SJSA1 (cell line): ENCODE results near the gene ZNF423. TPM values are rescaled to one million over a fixed set of nuclear protein-coding genes. Genes with fewer than 3 reads are reported as not detected.

ENCODE experiments used
- DNase-seq, 2 experiments: peaks; one replicate each; pipeline ENCODE4 v3.0.0-alpha.2; 2015 to 2020; ENCODE audit warnings: low spot score in 2 of 2, low read depth in 1 of 2
- H3K27ac ChIP-seq: fragments of 250-450 bp; sonication (Bioruptor Pico); 2 replicates; pipeline ENCODE4 v1.5.1; 2020; ENCODE audit warnings: mild to moderate bottlenecking, moderate library complexity
- H3K27me3 ChIP-seq: fragments of 250-450 bp; sonication (Bioruptor Pico); replicated peaks from 2 replicates; pipeline ENCODE4 v1.5.1; 2020; ENCODE audit warnings: mild to moderate bottlenecking, moderate library complexity
- H3K36me3 ChIP-seq: fragments of 250-450 bp; sonication (Bioruptor Pico); 2 replicates; pipeline ENCODE4 v1.5.1; 2020; ENCODE audit warnings: mild to moderate bottlenecking
- H3K4me1 ChIP-seq: fragments of 250-450 bp; sonication (Bioruptor Pico); replicated peaks from 2 replicates; pipeline ENCODE4 v1.6.1; 2021; ENCODE audit warnings: mild to moderate bottlenecking
- H3K4me3 ChIP-seq: fragments of 250-450 bp; sonication (Bioruptor Pico); 2 replicates; pipeline ENCODE4 v1.5.1; 2020; ENCODE audit warnings: mild to moderate bottlenecking
- H3K9me3 ChIP-seq: fragments of 250-450 bp; sonication (Bioruptor Pico); replicated peaks from 2 replicates; pipeline ENCODE4 v1.5.1; 2020; ENCODE audit warnings: mild to moderate bottlenecking
- total RNA-seq: library from RNA; depleted of rRNA; stranded (reverse); fragments of >200 nt; shearing (Covaris generic); gene quantifications from 2 replicates; pipeline ENCODE4 v1.2.3, GENCODE V29; 2014

ZNF423 gene
- total RNA-seq, 1 experiment from 2014 or later = 5.4 TPM

DNA sequence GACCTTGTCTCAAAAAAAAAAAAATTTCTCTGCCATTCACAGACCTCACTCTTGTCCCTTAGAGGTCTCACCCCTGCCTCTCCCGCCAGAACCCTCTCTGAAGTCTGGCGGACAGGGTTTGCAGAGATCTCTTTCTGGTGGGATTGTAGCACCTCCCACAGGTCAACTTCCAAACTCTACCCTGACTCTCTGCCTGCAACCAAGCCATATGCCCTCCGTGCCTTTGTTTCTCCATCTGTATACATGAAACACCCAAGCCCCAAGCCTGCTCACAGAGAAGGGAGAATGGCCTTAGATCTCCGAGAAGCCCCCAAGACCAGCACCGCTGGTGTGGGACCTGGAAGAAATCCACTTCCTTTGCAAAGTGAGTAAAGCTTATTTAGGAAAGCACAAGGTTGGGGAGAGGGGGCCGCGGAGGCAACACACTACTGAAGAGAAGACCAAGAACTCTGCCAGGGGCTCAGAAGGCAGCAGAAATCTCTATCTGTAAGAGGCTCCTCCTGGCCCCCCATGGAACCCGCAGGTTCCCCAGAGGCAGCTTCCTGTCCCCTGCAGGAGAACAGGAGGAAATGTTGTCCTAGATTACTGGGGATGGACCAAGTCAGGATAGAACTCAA lies 262.4 kb downstream of the ZNF423 start:
- no peak overlapping the region for H3K4me3 ChIP-seq
- H3K9me3 ChIP-seq = no peaks in the 10 kb centered on the region
- peak in 1 of 2 experiments; percentile 27 for DNase-seq
- no peaks in the 10 kb centered on the region for H3K27me3 ChIP-seq
- no peaks in the 10 kb centered on the region for H3K36me3 ChIP-seq
- H3K27ac ChIP-seq = no peak overlapping the region
- H3K4me1 ChIP-seq = no peaks in the 10 kb centered on the region

DNA sequence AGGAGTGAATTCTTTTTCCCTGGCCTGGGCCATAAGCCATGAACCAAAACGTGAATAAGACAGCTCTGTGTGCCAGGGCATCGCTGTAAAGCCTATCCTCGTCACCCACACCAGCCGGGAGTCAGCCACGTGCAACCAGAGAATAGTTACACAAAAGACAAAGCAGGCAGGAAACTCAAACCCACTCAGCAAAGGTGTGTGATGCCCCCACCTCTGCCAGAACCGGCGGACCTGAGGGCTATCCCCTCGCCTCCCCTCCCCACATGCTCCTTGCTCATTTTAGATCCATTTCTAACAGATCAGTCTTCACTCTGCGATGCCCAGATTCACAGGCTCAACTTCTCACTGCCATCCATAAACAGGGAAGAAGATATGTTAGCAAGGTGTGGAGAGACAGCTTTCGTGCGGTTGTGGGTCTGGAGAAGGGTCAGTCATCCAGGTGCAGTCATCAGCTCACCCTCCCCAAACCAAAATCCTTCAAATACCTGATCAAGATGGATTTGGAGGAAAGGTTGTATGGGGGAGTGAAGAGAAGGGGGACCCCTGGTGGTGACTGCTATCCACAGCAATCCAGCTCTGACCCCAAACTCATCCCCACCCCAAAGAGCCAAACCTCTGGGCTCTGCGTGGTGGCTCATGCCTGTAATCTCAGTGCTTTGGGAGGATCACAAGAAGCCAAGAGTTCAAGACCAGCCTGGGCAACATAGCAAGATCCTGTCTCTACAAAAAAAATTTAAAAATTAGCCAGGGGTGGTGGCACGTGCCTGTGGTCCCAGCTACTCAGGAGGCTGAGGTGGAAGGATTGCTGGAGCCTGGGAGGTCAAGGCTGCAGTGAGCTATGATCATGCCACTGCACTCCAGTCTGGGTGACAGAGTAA lies 263.1 kb downstream of the ZNF423 start:
- no peak overlapping the region for H3K27ac ChIP-seq
- peak; percentile 34 to 44 for DNase-seq
- no peaks in the 10 kb centered on the region for H3K4me1 ChIP-seq

DNA sequence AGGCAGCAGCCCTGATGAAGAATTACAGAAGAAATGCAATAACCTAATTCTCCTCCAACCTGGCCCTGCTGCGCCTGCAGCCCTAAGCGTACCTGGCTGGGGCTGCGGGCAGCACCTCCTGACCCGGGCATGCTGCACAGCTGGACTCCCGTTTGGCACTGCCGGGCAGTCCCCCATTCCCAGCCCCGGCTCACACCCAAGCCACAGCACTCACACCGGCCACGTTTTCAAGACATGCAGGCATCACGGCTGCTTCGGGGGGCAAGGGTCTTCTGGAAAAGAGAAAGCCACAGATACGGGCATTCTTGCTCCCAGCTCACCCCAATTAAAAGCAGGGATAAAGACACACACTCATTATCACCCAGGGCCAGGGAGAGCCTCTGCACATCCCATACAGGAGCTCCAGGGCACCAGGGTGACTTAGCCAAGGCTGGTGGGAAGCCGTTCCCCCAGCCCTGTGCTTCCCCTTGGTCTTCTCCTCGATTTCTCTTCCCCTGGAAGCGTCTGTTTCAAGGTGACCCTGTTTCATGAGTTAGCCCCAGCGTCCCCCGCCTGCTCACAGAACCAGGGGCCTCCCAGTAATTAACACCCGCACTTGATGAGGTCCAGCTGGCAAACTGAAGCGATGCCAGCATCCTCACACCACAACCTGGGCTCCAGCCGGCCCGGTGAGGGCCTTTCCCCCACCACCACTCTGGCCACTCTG lies 265.6 kb downstream of the ZNF423 start:
- Histone ChIP-seq H3K4me3 (no peak overlapping the region), H3K27ac (no peak overlapping the region), H3K4me1 (no peaks in the 10 kb centered on the region), H3K9me3 (no peaks in the 10 kb centered on the region), H3K36me3 (no peaks in the 10 kb centered on the region), H3K27me3 (no peaks in the 10 kb centered on the region)
- peak in 1 of 2 experiments; percentile 28 for DNase-seq

More for the DNA sequence above, 263.1 kb downstream of the ZNF423 start:
- H3K4me3 ChIP-seq = no peak overlapping the region
- H3K36me3 ChIP-seq = no peaks in the 10 kb centered on the region
- H3K9me3 ChIP-seq = no peaks in the 10 kb centered on the region
- no peaks in the 10 kb centered on the region for H3K27me3 ChIP-seq

DNA sequence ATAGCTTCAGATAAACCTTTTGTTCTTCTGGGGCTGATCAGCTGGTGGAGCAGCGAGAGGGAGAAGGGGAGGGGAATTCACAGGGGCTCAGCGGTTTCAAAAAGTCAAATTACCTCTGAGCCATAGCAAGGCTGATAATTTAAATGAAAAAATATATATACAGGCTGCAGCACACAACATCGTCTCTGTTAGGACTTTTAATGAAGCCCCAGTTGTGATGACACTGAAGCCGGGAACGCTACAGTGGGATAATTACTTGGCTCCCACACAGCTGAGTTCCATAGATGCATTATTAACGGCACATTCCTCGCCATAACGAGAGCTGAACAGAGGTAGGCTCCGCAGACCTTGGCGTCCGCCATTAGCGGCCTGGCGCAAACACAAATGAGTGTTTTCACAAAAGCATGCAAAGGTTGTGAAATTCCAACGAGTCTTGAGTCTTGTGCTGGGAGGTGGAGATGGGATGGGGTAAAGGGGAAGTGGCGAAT lies 266.3 kb downstream of the ZNF423 start:
- Histone ChIP-seq H3K9me3 (no peaks in the 10 kb centered on the region), H3K4me3 (no peak overlapping the region), H3K27ac (no peak overlapping the region), H3K27me3 (no peaks in the 10 kb centered on the region), H3K4me1 (peaks cover under 1% of the 10 kb centered on the region; the same call in 1 of the 2 replicates), H3K36me3 (no peaks in the 10 kb centered on the region)
- DNase-seq = peak in 1 of 2 experiments; percentile 12

DNA sequence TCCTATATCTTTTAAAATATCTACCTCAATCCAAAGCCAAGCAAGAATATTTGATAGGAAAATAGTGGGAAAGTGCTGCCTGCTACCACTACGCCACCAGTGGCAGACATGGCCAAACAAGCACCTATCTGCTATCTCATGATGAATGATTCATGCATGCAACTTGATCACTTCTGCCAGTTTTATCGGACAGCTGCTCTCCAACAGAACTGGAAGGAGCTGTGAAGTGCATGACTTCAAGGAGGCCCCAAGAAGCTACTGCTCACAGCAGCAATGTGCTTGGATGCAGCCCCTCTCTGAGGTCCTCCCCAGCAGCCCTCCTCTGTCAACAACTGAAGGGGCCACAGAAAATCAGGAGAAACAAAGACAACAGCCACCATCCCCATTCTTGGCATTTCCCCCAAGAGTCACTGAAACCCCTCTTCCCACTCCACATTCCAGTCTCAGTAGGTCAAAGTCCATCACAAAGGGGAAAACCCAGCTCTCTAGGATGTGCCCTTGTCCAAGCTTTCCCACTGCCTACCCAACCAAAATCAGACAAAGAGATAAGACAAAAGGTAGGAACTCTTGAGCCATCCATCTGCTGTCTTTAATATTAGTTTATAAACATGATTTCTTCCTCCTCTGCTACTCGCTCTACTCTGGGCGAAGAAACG lies 267.1 kb downstream of the ZNF423 start:
- peak in 1 of 2 experiments; percentile 21 for DNase-seq
- Histone ChIP-seq H3K9me3 (no peaks in the 10 kb centered on the region), H3K27ac (no peak overlapping the region), H3K36me3 (no peaks in the 10 kb centered on the region), H3K4me3 (no peak overlapping the region), H3K27me3 (no peaks in the 10 kb centered on the region), H3K4me1 (peaks cover 8% of the 10 kb centered on the region)

DNA sequence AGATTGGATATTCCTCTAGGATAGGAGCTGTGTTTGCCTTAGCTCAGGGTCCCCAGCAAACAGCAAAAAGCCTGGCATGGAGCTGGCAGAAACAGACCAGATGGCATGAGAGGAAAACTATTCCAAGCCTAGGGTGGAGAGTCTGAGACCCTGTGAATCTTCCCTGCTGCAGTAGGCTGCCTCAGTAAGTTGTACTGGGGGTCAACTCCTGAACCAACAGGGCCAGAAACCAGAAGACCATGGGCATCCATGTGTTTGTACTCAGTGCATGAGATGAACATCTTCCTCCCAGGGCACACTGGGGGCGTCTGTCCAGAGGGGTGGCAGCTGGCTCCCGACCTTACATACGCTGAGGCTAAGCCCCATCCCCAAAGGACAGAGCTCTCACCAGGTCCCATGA lies 267.9 kb downstream of the ZNF423 start:
- Histone ChIP-seq H3K4me1 (peaks cover 15% of the 10 kb centered on the region), H3K36me3 (no peaks in the 10 kb centered on the region), H3K4me3 (no peak overlapping the region), H3K27me3 (no peaks in the 10 kb centered on the region), H3K9me3 (no peaks in the 10 kb centered on the region), H3K27ac (no peak overlapping the region)
- DNase-seq = no peak

DNA sequence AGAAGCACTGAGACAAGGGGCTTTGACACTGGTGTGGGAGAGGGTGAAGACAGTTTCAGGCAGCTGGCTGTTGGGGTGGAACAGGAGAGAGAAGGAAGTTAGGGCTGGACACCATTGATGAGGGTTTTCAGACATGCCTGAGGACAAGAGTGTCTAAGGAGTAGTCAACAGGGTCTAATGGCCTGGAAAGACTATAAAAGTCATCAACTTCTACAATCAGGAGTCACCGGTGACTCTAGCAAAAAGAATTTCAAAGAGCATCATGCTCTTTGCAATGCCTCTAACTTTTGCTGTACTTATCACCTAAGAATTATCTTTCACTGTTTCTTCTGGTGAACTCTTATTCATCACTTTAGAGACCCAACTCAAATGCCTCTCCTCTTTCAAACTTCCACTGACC lies 268.4 kb downstream of the ZNF423 start:
- Histone ChIP-seq H3K9me3 (no peaks in the 10 kb centered on the region), H3K4me3 (no peak overlapping the region), H3K36me3 (no peaks in the 10 kb centered on the region), H3K27ac (no peak overlapping the region), H3K4me1 (peaks cover 15% of the 10 kb centered on the region), H3K27me3 (peaks cover 2% of the 10 kb centered on the region; the same call in 1 of the 2 replicates)
- DNase-seq = no peak

DNA sequence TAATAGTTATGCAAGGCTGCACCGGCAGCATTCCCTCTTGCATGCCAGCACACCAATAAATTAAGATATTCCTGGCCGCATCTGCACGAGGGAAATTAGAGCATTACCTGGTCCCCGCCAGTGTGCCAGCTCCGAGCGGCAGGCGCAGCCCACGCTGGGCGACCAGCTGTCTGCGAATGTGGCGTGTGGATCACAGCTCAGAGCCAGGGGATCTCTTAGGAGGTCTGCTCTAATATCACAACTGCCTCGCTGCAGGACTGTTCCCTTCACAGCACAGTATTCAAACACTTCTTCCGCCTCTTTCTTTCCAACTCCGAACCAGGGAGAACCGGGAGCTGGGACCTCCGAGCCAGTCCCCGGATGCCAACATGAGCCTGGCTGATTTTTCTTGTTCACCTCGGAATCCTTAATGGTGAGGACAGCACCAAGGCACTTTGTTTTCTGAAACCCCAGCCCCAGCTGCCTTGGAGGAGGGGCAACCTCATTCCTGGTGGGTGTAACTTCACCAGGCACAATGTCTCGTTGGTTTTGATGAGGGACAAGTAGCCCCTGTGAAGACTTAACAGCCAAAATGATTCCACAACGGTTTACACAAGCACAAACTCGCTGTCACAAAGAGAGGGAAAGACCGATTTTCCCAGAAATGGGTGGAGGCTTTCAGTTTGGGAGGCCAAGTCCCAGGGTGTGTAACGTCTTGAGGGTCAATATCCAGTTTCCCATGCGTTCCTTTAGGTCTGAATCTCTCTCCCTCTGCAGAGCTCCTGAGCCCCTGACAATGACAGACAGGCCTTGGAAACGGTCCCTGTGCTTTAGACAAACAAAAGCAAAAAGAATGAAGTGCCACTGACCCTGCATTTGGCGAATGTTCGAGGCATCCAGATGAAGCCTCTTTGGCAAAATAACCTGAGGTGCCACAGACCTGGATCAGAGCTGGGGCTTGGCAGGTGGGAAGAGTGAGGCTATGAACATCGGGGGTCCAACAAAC lies 269.2 kb downstream of the ZNF423 start:
- Histone ChIP-seq H3K9me3 (no peaks in the 10 kb centered on the region), H3K4me1 (peaks cover 16% of the 10 kb centered on the region), H3K36me3 (no peaks in the 10 kb centered on the region), H3K27ac (no peak overlapping the region), H3K4me3 (no peak overlapping the region), H3K27me3 (peaks cover 7% of the 10 kb centered on the region; the same call in 1 of the 2 replicates)
- DNase-seq = no peak

DNA sequence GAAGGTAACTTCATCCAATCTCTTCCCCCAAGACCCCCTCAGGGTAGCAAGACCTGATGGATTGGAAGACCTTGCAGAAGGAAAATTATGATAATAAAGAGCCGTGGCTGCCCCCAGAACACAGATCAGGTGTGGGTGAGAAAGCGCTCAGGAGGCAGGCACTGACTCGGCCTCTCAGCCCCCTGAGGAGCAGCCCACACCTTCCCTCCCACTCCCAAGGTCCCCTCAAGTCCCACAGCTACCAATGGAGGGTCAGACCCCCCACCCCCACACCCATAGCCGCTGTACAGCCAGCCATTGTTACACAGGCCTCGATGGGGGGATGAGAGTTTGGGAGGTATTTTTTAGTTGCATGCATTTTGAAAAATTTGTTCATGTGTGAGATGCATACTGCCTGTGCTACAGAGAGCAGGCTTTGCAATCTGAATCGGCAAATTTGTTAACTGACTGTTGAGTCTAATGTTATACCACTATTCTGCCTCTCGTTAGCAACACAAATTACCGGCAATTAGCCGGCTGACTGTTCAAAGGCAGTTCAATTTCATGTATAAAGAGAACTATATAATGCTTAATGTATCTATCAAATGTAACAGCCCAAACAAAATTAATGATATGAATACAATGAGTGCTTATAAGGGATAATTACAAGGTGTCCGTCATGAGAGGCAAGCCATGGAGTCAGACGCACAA lies 270.6 kb downstream of the ZNF423 start:
- Histone ChIP-seq H3K9me3 (no peaks in the 10 kb centered on the region), H3K4me1 (peaks cover 25% of the 10 kb centered on the region), H3K36me3 (no peaks in the 10 kb centered on the region), H3K27ac (no peak overlapping the region), H3K27me3 (peaks cover 7% of the 10 kb centered on the region; the same call in 1 of the 2 replicates), H3K4me3 (no peak overlapping the region)
- no peak for DNase-seq

DNA sequence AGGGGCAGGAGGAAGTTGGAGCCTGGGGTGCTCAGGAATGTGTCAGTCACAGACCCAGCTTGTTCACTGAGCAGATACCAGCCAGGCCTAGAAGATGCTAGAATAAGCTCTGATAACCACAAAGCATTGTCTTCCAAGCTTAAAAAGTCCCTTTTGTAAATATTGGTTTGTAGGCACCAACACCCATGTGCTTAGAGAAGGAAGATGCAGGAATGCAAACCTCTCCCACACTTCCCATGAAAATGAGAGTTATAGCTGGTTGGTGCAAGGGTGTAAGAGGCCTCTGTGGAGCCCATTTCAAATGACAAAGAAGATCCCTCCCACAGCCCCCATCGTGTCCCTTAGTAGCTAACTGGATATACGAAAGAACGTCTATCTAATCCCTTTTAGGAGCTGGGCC lies 272.0 kb downstream of the ZNF423 start:
- Histone ChIP-seq H3K36me3 (no peaks in the 10 kb centered on the region), H3K9me3 (no peaks in the 10 kb centered on the region), H3K27me3 (peaks cover 7% of the 10 kb centered on the region; the same call in 1 of the 2 replicates), H3K4me1 (peaks cover 34% of the 10 kb centered on the region), H3K4me3 (no peak overlapping the region), H3K27ac (no peak overlapping the region)
- DNase-seq = peak in 1 of 2 experiments; percentile 62

DNA sequence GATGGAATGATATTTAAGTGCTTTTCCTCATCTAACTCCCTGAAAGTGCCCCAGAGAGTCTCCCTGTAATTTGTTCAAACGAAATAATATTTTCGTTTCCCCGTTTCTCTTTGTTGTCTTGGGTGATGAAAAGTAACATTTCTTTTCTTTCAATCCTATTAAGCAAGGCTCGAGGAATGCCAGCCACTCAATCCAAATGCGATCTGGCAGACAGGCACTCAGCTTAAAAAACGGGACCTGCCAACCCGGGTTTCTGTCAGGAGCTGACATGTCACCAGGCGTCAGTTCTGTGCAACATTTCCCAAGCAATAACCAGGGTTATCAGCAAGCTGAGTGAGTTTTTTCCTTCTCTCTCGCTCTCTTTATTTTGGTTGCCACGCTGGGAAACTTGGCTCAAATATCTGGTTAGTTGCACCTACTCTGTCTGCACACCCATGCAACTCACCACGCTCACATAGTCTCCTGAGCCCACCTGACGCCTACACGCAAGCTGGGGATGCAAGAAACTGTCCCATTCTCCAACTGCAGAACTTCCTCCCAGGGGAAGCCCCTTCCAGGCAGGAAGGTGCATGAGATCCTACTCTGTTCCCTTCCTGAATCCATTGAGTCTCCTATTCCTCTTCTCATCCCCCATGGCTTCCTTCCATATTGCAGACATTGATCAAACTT lies 274.1 kb downstream of the ZNF423 start:
- Histone ChIP-seq H3K4me1 (peaks cover 34% of the 10 kb centered on the region), H3K4me3 (no peak overlapping the region)

More for the DNA sequence above, 274.1 kb downstream of the ZNF423 start:
- DNase-seq = no peak
- peaks cover 7% of the 10 kb centered on the region; the same call in 1 of the 2 replicates for H3K27me3 ChIP-seq
- no peaks in the 10 kb centered on the region for H3K9me3 ChIP-seq
- no peaks in the 10 kb centered on the region for H3K36me3 ChIP-seq
- no peak overlapping the region for H3K27ac ChIP-seq
